Testis (tissue), 2 donors: ENCODE measurements around the gene UNC5B.

Experiments used
- POLR2A ChIP-seq: fragments of 450-650 bp; IDR thresholded peaks from one replicate; pipeline ENCODE4 v1.6.1; 2017; ENCODE audit warnings: antibody characterized with exemption, mild to moderate bottlenecking, moderate library complexity
- TF ChIP-seq, protein P1 (sequence below), 3 experiments: fragments of 450-650 bp in 2 of 3; fragments of 200-600 bp in 1 of 3; sonication (generic) in 1 of 3; IDR thresholded peaks; one replicate each; pipeline ENCODE4 v1.5.1; 2016 to 2019; ENCODE audit warnings: antibody characterized with exemption in 3 of 3, mild to moderate bottlenecking in 2 of 3, moderate library complexity in 1 of 3

DNA sequence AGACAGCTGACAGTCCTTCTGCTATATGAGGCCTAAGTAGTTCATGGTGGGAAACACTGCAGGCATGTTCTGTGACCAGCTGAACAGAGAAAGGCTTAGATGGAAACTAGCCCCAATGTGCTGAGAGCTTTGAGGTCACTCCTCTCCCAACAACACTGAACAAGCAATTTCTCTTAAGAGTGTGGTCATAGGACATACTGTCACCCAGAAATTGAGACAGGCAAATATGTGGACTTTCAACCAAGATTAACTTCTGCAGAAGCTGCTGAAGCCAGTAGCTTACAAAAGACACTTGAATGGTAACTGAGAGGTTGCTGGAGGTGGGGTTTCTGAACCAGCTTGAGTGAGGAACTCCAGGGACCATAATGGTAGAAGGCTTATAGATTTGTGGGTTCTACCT is 38.9 kb upstream of the UNC5B start:
- TF ChIP-seq, protein P1, sequence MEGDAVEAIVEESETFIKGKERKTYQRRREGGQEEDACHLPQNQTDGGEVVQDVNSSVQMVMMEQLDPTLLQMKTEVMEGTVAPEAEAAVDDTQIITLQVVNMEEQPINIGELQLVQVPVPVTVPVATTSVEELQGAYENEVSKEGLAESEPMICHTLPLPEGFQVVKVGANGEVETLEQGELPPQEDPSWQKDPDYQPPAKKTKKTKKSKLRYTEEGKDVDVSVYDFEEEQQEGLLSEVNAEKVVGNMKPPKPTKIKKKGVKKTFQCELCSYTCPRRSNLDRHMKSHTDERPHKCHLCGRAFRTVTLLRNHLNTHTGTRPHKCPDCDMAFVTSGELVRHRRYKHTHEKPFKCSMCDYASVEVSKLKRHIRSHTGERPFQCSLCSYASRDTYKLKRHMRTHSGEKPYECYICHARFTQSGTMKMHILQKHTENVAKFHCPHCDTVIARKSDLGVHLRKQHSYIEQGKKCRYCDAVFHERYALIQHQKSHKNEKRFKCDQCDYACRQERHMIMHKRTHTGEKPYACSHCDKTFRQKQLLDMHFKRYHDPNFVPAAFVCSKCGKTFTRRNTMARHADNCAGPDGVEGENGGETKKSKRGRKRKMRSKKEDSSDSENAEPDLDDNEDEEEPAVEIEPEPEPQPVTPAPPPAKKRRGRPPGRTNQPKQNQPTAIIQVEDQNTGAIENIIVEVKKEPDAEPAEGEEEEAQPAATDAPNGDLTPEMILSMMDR (IDR thresholded peaks at IDR 0.05) = no peak
- TF ChIP-seq POLR2A = no peak
